HG03521 (cell line): ENCODE data around the gene POLR1G.
A peak's percentile ranks its signal among the peaks of the same experiment; 100 is the strongest.
"Not testable (repeated sequence)": the region's sequence is repeated elsewhere in the genome, so short reads cannot be mapped to it uniquely, and the experiment has no call there.

Experiments used
- ATAC-seq: cut with Tn5 transposase; IDR thresholded peaks from one replicate; pipeline ENCODE4 v1.9.1; 2021; ENCODE audit warnings: mild to moderate bottlenecking, moderate library complexity; ENCODE audit not compliant: unreplicated experiment

The POLR1G gene

GRCh38 chr19:45419895-45420294 lies 13.5 kb downstream of the POLR1G start:
- no peak for ATAC-seq

- no peak for ATAC-seq
Observed at GRCh38 chr19:45420356-45420755, 13.9 kb downstream of the POLR1G start.

GRCh38 chr19:45420871-45421270 lies 14.4 kb downstream of the POLR1G start:
- no peak for ATAC-seq

DNA sequence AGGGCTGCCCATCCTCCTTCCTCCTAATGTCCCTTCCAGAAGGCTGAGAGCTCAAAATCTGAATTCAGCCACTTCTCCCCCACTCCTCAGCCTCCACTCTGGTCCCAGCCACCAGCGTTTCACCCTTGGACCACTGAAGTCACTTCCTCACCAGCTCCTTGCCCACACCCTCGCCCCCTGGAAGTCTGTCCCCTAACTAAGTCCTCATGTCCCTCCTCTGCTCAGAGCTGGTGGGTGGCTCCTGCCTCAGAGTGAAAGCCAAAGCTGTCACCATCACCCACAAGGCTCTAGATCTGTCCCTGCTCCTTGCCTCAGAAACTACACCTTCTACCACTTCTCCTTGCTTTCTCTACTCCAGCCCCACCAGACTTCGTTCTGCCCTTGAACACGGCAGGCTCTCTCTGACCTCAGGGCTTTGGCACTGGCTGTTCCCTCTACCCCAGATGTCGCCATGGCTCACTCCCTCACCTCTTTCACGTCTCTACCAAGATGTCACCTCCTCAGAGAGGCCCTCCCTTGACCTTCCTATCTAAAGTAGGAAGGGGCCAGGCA lies 15.6 kb downstream of the POLR1G start:
- no peak for ATAC-seq

DNA sequence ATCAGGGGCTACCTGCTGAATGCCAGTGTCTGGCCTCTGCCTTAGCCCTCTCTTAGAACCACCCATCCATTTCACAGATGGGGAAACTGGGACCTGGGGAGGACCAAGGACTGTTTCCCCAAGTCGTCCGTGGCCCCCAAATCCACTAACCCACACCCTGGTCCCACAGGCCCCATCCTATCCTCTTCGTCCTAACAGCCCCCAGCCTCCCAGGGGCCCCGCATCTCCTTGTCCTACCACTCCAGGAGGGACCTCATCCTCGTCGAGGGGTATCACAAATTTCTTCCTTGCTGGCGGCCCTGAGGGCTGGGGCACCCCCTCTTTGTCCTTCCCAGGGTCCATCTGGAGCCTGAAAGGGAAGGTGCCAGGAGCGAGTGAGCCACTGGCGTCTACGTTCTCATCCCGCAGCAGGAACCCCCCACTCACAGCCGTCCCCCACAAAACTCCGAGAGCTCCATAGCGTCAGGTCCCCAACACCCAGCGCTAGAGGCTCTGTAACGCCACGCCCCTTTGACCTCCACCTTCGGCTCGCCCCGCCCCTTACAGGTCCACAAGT lies 16.7 kb downstream of the POLR1G start:
- no peak for ATAC-seq

- ATAC-seq: peak; percentile 62
Observed at GRCh38 chr19:45423589-45424190, 17.2 kb downstream of the POLR1G start, which contains the start of gene ERCC1. Gene ERCC1 (minus strand): TSS chr19:45423917. CDS start chr19:45423374, 543 bp downstream.

DNA sequence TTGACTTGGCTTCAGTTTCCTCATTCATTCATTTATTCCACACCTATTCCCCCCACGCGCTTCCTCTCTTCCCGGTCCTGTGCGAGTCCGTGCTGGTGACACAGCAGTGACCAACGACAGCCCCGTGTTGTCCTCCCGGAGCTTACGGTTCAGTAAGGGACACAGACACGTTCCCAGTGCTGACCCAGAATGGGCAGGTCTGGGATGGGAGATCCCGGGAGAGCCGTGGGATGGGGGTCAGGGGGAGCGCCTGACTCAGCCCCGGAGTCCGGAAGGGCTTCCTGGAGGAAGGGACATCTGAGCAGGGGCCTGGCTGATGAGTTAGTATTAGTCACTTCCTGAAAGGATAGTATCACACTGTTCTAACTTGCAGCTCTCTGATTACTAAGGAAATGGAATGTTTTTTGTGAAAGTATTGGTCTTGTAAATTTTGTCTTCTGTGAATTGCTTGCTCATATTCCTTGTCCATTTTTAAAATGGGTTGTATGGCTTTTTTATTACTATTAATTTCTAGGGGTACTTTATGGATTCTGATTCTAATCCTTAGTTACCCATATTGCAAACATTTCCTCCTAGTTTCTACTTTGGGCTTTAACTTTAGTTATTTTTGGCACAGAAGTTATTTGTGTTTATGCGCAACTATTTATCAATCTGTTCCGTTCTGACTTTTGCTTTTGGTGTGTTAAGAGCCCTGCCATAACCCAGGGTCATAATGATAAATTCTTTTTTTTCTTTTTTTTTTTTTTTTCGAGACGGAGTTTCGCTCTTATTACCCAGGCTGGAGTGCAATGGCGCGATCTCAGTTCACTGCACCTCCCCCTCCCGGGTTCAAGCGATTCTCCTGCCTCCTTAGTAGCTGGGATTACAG lies 18.0 kb downstream of the POLR1G start:
- no peak for ATAC-seq

DNA sequence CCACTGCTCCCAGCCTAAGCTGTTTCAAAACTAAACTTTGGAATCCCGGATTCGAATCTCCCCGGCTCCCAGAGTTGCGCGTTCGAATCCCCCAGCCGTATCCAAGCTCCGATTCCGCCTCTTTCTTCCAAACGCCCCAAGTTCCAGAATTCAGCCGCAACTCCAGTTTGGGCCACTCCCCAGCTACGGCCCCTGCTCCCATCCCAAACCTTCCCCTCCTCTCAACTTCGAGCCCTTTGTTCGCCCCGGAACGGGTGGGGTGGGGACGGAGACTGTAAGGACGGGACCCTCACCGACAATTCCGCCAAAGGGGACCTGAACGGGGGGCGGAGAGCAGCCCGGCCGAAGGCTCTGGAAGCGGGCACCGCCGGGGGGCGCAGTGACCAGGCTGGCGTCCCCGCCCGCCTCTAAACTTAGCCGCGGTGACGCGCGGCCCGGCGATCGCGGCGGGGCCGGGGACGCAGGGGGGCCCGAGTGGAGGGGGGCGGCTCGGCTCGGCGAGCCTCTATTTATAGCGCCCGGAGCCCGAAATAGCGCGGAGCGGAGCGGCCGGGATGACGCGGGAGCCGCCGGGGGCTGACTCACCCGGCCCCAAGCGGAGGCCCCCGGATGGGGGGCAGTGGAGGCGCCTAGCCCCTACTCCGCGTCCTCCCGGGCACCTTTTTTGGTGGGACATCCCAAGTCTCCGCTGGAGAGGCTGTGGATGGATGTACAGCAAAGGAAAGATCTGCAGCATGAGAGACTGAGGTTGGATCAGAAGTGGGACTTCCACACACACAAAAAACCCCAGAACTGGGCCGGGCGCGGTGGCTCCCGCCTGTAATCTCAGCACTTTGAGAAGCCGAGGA lies 22.2 kb downstream of the POLR1G start:
- ATAC-seq: no peak

DNA sequence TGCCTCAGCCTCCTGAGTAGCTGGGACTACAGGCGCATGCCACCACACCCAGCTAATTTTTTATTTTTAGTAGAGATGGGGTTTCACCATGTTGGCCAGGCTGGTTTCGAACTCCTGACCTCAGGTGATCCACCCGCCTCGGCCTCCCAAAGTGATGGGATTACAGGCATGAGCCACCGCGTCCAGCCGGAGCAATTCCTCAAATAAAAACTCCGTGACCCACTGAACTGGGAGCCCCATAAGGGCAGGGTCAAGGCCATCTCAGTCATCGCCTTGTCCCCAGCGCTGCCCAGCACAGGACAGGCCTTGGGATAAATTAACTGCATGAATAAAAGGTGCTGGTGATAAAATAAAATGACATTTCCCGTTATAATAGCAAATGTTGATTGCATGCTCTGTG lies 23.5 kb downstream of the POLR1G start:
- ATAC-seq: not testable (repeated sequence)

DNA sequence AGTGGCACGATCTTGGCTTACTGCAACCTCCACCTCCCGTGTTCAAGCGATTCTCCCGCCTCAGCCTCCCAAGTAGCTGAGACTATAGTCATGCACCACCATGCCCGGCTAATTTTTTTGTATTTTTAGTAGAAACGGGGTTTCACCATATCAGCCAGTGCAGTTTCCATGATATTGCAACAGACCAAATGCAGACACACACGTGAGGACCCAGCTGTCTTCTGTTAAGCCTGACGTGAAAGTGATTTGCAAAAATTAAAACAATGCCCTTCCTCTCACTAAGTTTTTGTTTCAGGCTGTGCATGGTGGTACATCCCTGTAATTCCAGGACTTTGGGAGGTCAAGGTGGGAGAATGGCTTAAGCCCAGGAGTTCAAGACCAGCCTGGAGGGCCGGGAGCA lies 24.6 kb downstream of the POLR1G start:
- ATAC-seq: not testable (repeated sequence)

DNA sequence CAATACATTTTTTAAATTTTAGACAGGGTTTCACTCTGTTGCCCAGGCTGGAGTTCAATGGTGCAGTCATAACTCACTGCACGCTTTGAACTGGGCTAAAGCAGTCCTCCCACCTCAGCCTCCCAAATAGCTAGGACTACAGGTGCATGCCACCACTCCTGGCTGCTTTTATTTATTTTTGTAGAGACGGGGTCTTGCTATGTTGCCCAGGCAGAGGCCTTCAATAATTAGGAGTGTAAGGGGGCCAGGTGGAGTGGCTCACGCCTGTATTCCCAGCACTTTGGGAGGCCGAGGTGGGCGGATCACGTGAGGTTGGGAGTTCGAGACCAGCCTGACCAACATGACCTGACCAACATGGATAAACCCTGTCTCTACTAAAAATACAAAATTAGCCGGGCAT lies 26.1 kb downstream of the POLR1G start:
- not testable (repeated sequence) for ATAC-seq

GRCh38 chr19:45437328-45437727 lies 30.9 kb downstream of the POLR1G start:
- no peak for ATAC-seq

DNA sequence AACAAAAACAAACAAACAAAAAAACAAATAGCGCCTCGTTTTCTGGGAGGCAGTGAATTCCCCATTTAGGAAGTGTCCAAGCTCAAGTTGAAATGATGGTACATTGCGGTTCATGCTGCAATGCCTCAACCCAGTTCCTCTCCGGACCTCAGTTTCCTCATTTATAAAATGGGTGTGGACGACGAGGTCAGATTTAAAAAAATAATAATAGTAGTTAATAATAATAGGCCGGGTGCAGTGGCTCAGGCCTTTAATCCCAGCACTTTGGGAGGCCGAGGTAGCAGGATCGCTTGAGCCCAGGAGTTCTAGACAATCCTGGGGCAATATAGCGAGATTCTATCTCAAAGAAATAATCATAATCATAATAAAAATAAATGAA lies 32.7 kb downstream of the POLR1G start:
- no peak for ATAC-seq

GRCh38 chr19:45439569-45440258 lies 33.3 kb downstream of the POLR1G start:
- ATAC-seq: peak; percentile 59

GRCh38 chr19:45440259-45440638 lies 33.8 kb downstream of the POLR1G start:
- ATAC-seq: no peak

- ATAC-seq: no peak
Observed at GRCh38 chr19:45440873-45441654, 34.6 kb downstream of the POLR1G start.

GRCh38 chr19:45442408-45442777 lies 35.9 kb downstream of the POLR1G start:
- no peak for ATAC-seq

DNA sequence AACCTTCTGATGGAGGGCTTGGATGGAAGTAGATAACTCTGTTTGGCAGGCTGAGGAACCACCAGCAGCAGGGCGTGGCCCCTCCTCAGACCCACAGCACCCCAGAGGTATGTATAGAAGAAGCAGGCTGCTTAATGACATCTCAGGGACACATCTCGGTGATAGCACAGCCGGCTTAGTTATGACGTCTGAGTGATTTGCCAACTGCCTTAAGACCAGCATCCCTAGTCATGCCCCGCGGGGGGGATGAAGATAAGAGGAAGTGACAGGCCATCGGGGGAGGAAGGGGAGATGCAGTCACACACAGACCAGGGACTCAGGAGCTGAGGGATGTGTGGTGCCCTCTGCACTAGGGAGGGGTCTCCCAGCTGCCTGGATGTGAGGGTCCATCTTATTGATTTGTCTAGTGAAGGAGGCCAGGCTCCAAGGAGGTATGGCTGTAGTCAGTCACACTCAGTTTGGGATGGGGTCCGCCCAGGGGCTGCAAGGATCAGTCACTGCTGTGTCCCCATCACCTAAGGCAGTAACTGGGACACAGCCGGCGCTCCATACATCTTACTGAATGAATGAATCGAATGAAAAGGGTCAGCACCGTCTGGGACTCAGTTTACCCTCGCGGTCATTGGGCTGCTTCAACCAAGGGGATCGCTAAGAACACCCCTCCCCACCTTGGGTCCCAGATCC lies 36.5 kb downstream of the POLR1G start:
- ATAC-seq: no peak
